Right atrium auricular region (tissue), 2 donors: ENCODE measurements around the gene TLK1. TPM values are rescaled to one million over a fixed set of nuclear protein-coding genes. Genes with fewer than 3 reads are reported as not detected.

ENCODE experiments used
- DNase-seq: peaks from one replicate; pipeline ENCODE4 v3.0.0-alpha.2; 2019; ENCODE audit warnings: low spot score
- H3K27ac ChIP-seq, 2 donors: fragments of 200-600 bp; sonication (generic); 1 replicate in 1 of 2; 2 replicates in 1 of 2; pipeline ENCODE4 v1.5.1; 2016 to 2019
- H3K27me3 ChIP-seq, 2 donors: fragments of 200-600 bp; sonication (generic); one replicate each; pipeline versions ENCODE4 v1.5.1 to v1.6.0; 2017 to 2019
- H3K36me3 ChIP-seq: fragments of 200-600 bp; sonication (generic); one replicate; pipeline ENCODE4 v1.5.1; 2016
- H3K4me1 ChIP-seq, 2 donors: fragments of 200-600 bp; sonication (generic); one replicate each; pipeline versions ENCODE4 v1.5.1 to v1.6.0; 2017 to 2019
- H3K4me3 ChIP-seq, 2 donors: fragments of 200-600 bp; sonication (generic); 1 replicate in 1 of 2; 2 replicates in 1 of 2; pipeline ENCODE4 v1.5.1; 2017 to 2019; ENCODE audit warnings: mild to moderate bottlenecking in 1 of 2, moderate library complexity in 1 of 2
- H3K9me3 ChIP-seq, 2 donors: fragments of 200-600 bp; sonication (generic); one replicate each; pipeline ENCODE4 v1.5.1; 2019
- CTCF ChIP-seq, 2 donors: fragments of 200-600 bp; sonication (generic); IDR thresholded peaks; one replicate each; pipeline ENCODE4 v1.5.1; 2019; ENCODE audit warnings: antibody characterized with exemption in 2 of 2
- total RNA-seq, 2 donors: library from RNA; depleted of rRNA; stranded (reverse); fragments of >200 nt; gene quantifications; one replicate each; pipeline ENCODE4 v1.1.0, GENCODE V29; 2016

TLK1 gene
- total RNA-seq, 2 donors from 2014 or later, result 21.0 to 21.7 TPM

- H3K27ac ChIP-seq, result no peak overlapping the region
- H3K4me1 ChIP-seq, result peaks cover 0 to 28% of the 10 kb centered on the region in 2 donors
- no peak overlapping the region for H3K4me3 ChIP-seq
Measured at GRCh38 chr2:171146071-171146470, 14.6 kb downstream of the TLK1 start.

GRCh38 chr2:171143670-171144062 lies 17.0 kb downstream of the TLK1 start:
- H3K9me3 ChIP-seq, result no peaks in the 10 kb centered on the region
- peaks cover 0 to 37% of the 10 kb centered on the region in 2 donors for H3K4me1 ChIP-seq
- DNase-seq, result no peak
- no peak for TF ChIP-seq CTCF (IDR thresholded peaks at IDR 0.05)
- no peak overlapping the region for H3K27ac ChIP-seq
- no peaks in the 10 kb centered on the region for H3K36me3 ChIP-seq
- no peak overlapping the region for H3K4me3 ChIP-seq
- H3K27me3 ChIP-seq, result no peaks in the 10 kb centered on the region

More at GRCh38 chr2:171146071-171146470, 14.6 kb downstream of the TLK1 start:
- no peak for TF ChIP-seq CTCF (IDR thresholded peaks at IDR 0.05)
- Histone ChIP-seq H3K36me3 (no peaks in the 10 kb centered on the region), H3K27me3 (no peaks in the 10 kb centered on the region), H3K9me3 (no peaks in the 10 kb centered on the region)
- no peak for DNase-seq

- peaks cover 0 to 41% of the 10 kb centered on the region in 2 donors for H3K4me1 ChIP-seq
- no peaks in the 10 kb centered on the region for H3K27me3 ChIP-seq
- H3K27ac ChIP-seq, result no peak overlapping the region
- no peak for DNase-seq
- TF ChIP-seq CTCF (IDR thresholded peaks at IDR 0.05), result no peak
- no peaks in the 10 kb centered on the region for H3K36me3 ChIP-seq
- no peaks in the 10 kb centered on the region for H3K9me3 ChIP-seq
- H3K4me3 ChIP-seq, result no peak overlapping the region
Measured at GRCh38 chr2:171142398-171142797, 18.3 kb downstream of the TLK1 start.

GRCh38 chr2:171141320-171141719 lies 19.4 kb downstream of the TLK1 start:
- no peak for DNase-seq
- H3K27me3 ChIP-seq, result no peaks in the 10 kb centered on the region
- no peak overlapping the region for H3K27ac ChIP-seq
- H3K36me3 ChIP-seq, result no peaks in the 10 kb centered on the region
- H3K4me3 ChIP-seq, result no peak overlapping the region
- peaks cover 0 to 47% of the 10 kb centered on the region in 2 donors for H3K4me1 ChIP-seq
- TF ChIP-seq CTCF (IDR thresholded peaks at IDR 0.05), result peak in 1 of 2 donors; percentile 23
- H3K9me3 ChIP-seq, result no peaks in the 10 kb centered on the region

GRCh38 chr2:171139860-171140259 lies 20.8 kb downstream of the TLK1 start:
- no peak for DNase-seq
- TF ChIP-seq CTCF (IDR thresholded peaks at IDR 0.05), result no peak
- Histone ChIP-seq H3K4me1 (peaks cover 0 to 40% of the 10 kb centered on the region in 2 donors), H3K27me3 (no peaks in the 10 kb centered on the region), H3K36me3 (no peaks in the 10 kb centered on the region), H3K4me3 (no peak overlapping the region), H3K9me3 (no peaks in the 10 kb centered on the region), H3K27ac (no peak overlapping the region)

GRCh38 chr2:171136024-171136423 lies 24.7 kb downstream of the TLK1 start:
- no peak for TF ChIP-seq CTCF (IDR thresholded peaks at IDR 0.05)
- Histone ChIP-seq H3K36me3 (no peaks in the 10 kb centered on the region), H3K4me3 (no peak overlapping the region), H3K9me3 (no peaks in the 10 kb centered on the region), H3K27ac (no peak overlapping the region), H3K4me1 (peaks cover 0 to 34% of the 10 kb centered on the region in 2 donors), H3K27me3 (no peaks in the 10 kb centered on the region)
- no peak for DNase-seq
